Activated naive CD4-positive, alpha-beta T cell treated with anti-CD3 and anti-CD28 coated beads, Interleukin-2, amount 50 U/mL, for 72 hours (primary cell): ENCODE data around the gene METTL4. TPM values are rescaled to one million over a fixed set of nuclear protein-coding genes. Genes with fewer than 3 reads are reported as not detected.

ENCODE experiments used
- ATAC-seq, 2 donors: fragments of 150-1000 bp; cut with Tn5 transposase; 2 replicates each; pipeline ENCODE4 v1.10.0; 2021; ENCODE audit warnings: mild to moderate bottlenecking in 2 of 2, moderate library complexity in 2 of 2
- DNase-seq, 2 donors: peaks; one replicate each; pipeline ENCODE4 v3.0.0; 2021 to 2022; ENCODE audit warnings: low spot score in 2 of 2
- H3K27ac Mint-ChIP-seq, 2 donors: one replicate each; pipeline ENCODE4 v1.8.0; 2022; ENCODE audit warnings: mild to moderate bottlenecking in 2 of 2, mixed read lengths in 2 of 2
- H3K36me3 Mint-ChIP-seq, 2 donors: one replicate each; pipeline ENCODE4 v1.8.0; 2022; ENCODE audit warnings: mixed read lengths in 2 of 2
- H3K9me3 Mint-ChIP-seq, 2 donors: one replicate each; pipeline ENCODE4 v1.8.0; 2022; ENCODE audit warnings: mixed read lengths in 2 of 2
- total RNA-seq, 2 donors: library from RNA; stranded (reverse); gene quantifications; one replicate each; pipeline ENCODE4 v1.2.3, GENCODE V29; 2022

METTL4 gene, protein sequence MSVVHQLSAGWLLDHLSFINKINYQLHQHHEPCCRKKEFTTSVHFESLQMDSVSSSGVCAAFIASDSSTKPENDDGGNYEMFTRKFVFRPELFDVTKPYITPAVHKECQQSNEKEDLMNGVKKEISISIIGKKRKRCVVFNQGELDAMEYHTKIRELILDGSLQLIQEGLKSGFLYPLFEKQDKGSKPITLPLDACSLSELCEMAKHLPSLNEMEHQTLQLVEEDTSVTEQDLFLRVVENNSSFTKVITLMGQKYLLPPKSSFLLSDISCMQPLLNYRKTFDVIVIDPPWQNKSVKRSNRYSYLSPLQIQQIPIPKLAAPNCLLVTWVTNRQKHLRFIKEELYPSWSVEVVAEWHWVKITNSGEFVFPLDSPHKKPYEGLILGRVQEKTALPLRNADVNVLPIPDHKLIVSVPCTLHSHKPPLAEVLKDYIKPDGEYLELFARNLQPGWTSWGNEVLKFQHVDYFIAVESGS
- total RNA-seq: 10 to 100 TPM; 20.3 to 57.4 TPM

DNA sequence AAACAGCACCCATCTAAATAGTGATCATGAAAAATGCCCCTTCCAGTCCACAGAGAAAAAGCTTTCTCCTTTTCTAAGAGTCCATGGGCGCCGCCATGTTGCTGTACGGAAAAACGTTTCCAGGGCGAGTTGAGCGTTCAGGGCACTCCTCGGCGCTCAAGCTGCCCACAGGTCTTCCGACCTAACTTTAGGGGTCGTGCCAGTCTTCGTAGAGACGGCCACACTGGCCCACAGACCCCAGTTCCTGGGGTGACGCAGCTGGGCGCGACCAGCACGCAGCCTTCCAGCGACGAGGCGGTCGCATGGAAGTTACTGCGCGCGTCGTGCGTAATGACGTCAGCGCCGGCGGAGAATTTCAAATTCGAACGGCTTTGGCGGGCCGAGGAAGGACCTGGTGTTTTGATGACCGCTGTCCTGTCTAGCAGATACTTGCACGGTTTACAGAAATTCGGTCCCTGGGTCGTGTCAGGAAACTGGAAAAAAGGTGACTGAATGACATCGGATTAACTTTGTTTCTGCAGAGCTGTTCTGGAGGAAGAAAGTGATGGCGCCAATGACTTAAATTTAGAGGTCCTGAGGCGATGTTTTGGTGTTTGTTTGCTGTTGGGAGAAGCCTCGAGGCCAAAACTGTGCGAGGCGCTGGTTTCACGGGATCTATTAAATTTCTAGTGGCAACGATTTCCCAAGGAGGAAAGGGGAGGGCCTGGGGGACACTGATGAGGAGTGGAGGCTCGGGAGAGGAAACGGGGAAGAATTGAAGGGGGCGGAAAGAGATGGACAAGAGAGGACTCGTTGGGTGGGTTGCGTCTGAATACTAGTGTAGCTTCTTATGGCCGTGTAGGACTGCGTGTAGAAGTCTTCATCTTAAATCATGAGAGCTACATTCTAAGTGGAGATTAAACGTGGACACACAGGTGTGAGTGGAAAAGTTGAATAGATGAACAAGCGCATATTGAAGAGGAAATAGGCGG lies at the start of gene METTL4, which contains the start of gene NDC80:
Gene METTL4 (minus strand): TSS at position 306 of the 971 bp plus-strand sequence. CDS start 4,289 bp downstream, outside the sequence.
Gene NDC80 (plus strand): TSS at position 358 of the 971 bp plus-strand sequence. CDS start 1,429 bp downstream, outside the sequence.
- peak; percentile 79 to 86 for DNase-seq
- no peaks in the 10 kb centered on the region for H3K9me3 Mint-ChIP-seq
- peak within 1 kb of the TSS; percentile 99 to 100 for H3K27ac Mint-ChIP-seq
- peaks cover 31 to 67% of the 10 kb centered on the region in 2 donors for H3K36me3 Mint-ChIP-seq
- peak; percentile 88 to 89 for ATAC-seq

DNA sequence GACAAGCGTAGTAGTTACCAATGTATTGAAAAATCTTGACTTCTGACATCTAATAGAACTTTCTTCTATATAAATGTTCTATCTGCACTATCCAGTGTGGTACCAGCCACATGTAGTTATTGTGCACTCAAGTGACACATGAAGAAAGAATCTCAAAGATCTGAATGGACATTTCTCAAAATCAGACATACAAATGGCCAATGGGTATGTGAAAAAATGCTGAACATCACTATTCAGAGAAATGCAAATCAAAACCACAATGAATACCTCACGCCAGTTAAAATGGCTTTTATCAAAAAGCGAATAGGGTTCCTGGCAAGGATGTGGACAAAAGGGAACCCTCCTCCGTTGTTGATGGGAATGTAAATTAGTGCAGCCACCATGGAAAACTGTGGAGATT lies 46.7 kb upstream of the METTL4 start:
- H3K27ac Mint-ChIP-seq: no peak overlapping the region
- DNase-seq (no peak), ATAC-seq (no peak)
- no peaks in the 10 kb centered on the region for H3K9me3 Mint-ChIP-seq
- H3K36me3 Mint-ChIP-seq: peaks cover 11 to 33% of the 10 kb centered on the region in 2 donors

DNA sequence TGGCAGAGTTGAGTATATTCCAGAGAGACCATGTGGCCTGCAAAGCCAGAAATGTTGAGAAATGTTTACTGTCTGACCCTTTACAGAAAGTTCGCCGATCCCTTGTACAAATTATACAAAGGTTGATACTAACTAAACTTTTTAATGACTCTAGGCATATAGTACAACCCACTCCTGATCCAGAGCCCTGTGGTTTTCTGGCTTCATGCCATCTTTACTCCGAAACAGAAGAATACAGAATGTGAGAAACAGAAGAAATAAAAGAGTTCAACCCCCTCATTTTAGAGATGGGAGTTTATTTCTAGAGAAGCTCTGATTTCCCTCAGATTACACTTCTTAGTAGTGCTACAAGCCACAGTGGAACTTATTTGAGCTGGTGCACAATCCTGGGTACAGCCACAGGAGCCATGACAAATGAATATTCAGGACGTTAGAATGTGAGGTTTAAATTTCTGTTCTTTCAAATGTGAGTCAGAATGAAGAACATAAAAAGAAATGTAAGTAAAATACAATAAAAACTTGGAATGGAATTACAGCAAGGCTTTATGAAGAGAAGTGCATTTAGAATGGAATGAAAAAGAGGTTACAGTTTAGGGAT lies 46.2 kb upstream of the METTL4 start:
- no peak overlapping the region for H3K27ac Mint-ChIP-seq
- no peak for DNase-seq
- peaks cover 11 to 38% of the 10 kb centered on the region in 2 donors for H3K36me3 Mint-ChIP-seq
- H3K9me3 Mint-ChIP-seq: no peaks in the 10 kb centered on the region
- no peak for ATAC-seq

DNA sequence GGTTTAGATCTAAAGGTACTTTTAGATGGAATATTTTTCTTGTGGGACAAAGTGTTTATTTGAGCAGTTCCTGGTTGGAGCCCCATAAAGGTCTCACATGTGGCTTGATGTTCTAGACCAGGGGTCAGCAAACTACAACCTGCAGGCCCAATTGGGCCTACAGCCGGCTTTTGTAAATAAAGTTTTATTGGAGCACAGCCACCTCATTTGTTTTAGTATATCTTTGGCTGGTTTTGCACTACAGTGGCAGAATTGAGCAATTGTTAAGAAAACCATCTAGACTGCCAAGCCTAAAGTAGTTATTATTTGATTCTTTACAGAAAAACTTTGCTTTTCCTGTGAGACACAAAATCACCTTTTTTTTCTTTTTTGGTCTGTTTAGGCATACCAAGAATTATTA lies 41.7 kb upstream of the METTL4 start:
- no peak for ATAC-seq
- H3K27ac Mint-ChIP-seq: no peak overlapping the region

DNA sequence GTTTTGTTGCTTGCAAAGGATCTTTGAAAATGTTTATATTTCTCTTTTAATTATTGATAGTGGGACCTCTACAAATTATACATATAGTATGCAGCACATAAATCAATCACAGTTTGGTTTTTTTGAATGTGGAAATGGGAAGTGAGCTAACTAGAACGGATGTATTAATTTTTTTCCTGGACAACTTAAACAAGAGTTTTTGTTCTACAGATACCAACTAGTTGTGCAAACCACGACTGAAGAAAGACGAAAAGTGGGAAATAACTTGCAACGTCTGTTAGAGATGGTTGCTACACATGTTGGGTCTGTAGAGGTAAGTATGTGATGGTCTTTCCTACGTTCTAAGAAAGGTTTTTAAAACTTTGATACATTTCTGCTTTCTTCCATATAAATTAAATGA lies 39.2 kb upstream of the METTL4 start:
- Mint-ChIP-seq H3K9me3 (no peaks in the 10 kb centered on the region), H3K27ac (no peak overlapping the region), H3K36me3 (peaks cover 11 to 74% of the 10 kb centered on the region in 2 donors)
- ATAC-seq (no peak), DNase-seq (no peak)

More for the DNA sequence above, 41.7 kb upstream of the METTL4 start:
- Mint-ChIP-seq H3K9me3 (no peaks in the 10 kb centered on the region), H3K36me3 (peaks cover 11 to 77% of the 10 kb centered on the region in 2 donors)
- no peak for DNase-seq

DNA sequence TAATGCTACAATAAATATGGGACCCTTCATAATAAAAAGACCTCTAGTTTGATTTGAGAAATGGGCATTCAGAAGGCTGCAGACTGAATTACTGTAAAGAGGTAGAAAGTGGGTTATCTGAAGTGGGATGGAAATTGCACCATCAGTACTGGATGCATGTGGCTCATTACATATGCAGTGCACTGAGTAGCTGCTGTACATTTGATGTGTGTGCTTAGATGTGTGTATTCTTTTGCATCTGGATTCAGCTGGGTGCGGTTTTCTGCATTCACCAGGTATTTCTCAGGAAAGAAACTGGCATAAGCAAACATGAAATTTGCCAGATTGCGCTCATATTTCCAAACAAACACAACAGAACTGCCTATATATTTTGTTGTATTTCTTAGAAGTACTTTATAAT lies 38.3 kb upstream of the METTL4 start:
- ATAC-seq: no peak
- Mint-ChIP-seq H3K9me3 (no peaks in the 10 kb centered on the region), H3K36me3 (peaks cover 2 to 72% of the 10 kb centered on the region in 2 donors), H3K27ac (no peak overlapping the region)
- DNase-seq: no peak

DNA sequence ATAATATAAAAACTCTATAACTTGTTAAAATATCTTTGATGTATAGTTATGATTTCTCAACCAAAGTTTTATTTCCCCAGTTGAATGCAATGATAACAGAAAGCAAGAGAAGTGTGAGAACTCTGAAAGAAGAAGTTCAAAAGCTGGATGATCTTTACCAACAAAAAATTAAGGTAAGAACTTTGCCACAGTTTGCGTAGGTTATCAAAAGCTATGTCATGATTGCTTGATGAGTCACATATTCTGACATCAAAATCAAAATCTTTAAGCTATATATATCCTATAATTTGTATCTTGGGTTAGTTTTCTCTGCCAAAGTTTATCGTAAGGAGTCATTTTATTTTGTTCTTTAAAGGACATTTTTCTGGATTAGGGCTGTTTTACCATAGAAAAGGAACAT lies 35.0 kb upstream of the METTL4 start:
- Mint-ChIP-seq H3K9me3 (no peaks in the 10 kb centered on the region), H3K36me3 (peaks cover 8 to 65% of the 10 kb centered on the region in 2 donors), H3K27ac (no peak overlapping the region)
- DNase-seq (no peak), ATAC-seq (peak in 1 of 2 donors; percentile 16)

DNA sequence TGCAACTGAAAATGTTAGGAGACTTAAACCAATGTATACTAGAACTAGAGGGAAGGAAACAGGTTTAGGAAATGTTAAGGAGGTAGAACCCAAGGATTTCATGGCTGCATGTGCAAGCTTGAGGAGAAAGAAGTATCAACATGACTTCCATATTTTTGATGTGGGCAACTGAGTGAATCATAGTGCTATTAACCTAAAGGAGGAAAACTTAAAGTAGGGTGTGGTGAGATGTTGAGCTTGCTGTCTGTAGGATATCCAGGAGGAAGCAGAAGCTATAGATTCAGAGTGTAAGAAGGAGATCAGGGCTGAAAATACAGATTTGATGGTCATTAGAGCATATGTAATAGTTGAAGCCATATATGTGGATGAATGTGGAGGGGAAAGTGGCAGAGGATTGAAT lies 31.5 kb upstream of the METTL4 start:
- ATAC-seq (peak; percentile 46 to 64), DNase-seq (no peak)
- no peaks in the 10 kb centered on the region for H3K9me3 Mint-ChIP-seq
- no peak overlapping the region for H3K27ac Mint-ChIP-seq
- H3K36me3 Mint-ChIP-seq: peaks cover 14 to 58% of the 10 kb centered on the region in 2 donors

DNA sequence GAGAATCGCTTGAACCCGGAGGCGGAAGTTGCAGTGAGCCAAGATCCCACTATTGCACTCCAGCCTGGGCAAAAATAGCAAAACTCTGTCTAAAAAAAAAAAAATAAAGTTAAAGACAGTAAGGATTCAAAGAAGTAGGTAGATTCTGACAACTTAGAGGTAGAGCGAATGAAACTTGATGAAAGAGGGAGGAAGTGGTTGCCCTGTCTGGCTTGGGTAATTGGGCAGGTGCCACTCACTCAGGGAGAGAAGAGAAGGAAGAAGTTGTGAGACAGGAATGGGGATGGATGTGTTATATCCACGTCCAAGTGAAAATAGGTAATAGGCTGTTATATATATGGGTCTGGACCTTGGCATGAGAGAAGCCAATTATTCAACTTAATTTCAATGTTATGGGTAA lies 26.3 kb upstream of the METTL4 start:
- H3K27ac Mint-ChIP-seq: no peak overlapping the region
- H3K36me3 Mint-ChIP-seq: peaks cover 31 to 72% of the 10 kb centered on the region in 2 donors
- no peak for DNase-seq
- peaks cover 3 to 5% of the 10 kb centered on the region in 2 donors for H3K9me3 Mint-ChIP-seq
- ATAC-seq: no peak

DNA sequence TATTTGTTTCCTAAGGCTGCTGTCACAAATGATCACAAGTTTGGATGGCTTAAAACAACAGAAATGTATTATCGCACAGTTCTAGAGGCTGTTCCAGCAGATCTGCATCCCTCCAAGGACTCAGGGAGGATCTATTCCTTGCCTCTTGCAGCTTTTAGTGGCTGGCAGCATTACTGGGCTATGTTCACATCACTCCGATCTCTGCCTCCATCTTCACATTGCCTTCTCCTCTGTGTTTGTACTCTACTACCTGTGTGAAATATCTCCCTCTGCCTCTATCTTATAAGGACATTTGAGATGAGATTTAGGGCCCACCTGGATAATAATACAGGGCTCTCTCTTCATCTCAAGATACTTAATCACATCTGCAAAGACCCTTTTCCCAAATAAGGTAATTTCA lies 19.0 kb upstream of the METTL4 start:
- Mint-ChIP-seq H3K36me3 (peaks cover 29 to 84% of the 10 kb centered on the region in 2 donors), H3K9me3 (no peaks in the 10 kb centered on the region), H3K27ac (peak overlapping the region; percentile 52 to 66)
- no peak for DNase-seq
- no peak for ATAC-seq

DNA sequence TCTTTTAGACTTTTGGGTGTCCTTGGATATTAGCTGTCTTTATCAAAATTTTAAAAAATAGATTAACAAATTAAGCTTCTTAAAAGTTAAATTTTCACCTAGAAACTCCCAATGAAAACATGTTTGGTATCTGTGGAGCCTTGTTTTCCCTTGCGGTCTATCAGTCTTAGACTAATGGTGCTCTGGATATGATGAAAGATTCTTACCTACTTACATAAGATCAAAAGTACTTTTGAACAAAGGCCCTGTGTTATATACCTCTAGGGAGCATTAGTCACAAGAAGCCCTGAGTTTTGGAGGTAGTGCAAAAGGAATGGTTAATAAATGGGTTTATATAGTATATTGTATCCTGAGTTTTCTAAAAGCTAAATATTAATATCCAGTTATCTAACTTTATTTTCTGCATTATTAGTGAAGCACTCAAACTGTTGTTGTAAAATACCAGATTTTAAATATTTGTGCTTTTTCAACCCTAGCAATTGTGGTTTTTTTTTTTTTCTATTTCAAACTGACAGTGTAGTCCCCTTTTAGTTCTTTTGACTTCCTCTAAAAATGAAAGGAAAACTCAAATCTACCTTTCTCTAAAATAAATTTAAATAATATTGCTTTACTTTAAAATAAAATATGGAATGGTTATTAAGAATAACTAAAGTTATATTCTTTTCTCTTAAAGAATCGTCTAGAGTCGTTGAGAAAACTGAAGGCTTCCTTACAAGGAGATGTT lies 18.2 kb upstream of the METTL4 start:
- H3K27ac Mint-ChIP-seq: peak overlapping the region in 1 of 2 donors; percentile 72
- no peaks in the 10 kb centered on the region for H3K9me3 Mint-ChIP-seq
- DNase-seq (no peak), ATAC-seq (peak; percentile 69 to 76)
- H3K36me3 Mint-ChIP-seq: peaks cover 24 to 83% of the 10 kb centered on the region in 2 donors

DNA sequence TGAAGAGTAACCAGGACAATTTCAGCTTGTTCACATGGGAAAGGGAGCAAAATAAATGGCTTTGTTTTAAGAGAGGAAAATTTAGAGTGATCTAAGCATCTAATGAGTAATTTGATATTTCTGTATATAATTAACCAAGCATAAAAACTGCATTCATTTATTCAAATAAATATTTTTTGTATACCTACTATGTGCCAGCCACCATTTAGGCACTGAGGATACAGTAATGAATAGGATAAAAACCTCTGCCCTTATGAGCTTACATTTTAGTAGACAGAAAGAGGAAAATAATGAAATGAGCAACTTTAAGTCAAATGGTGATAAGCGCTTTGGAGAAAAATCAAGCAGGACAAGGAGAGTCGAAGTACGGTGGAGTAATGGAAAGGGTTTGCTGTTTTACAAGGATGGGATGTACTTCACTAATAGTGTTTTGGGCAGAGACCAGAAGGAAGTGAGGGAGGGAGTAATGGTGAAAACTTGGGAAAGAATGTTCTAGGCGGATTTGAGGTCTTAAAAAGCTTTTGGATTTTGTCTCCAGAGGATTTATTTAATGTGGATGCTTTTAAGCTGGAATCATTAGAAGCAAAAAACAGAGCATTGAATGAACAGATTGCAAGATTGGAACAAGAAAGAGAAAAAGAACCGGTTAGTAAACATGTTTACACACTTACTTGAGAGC lies 17.5 kb upstream of the METTL4 start:
- Mint-ChIP-seq H3K27ac (peak overlapping the region; percentile 57 to 72), H3K36me3 (peaks cover 18 to 77% of the 10 kb centered on the region in 2 donors), H3K9me3 (no peaks in the 10 kb centered on the region)
- DNase-seq (no peak), ATAC-seq (no peak)

DNA sequence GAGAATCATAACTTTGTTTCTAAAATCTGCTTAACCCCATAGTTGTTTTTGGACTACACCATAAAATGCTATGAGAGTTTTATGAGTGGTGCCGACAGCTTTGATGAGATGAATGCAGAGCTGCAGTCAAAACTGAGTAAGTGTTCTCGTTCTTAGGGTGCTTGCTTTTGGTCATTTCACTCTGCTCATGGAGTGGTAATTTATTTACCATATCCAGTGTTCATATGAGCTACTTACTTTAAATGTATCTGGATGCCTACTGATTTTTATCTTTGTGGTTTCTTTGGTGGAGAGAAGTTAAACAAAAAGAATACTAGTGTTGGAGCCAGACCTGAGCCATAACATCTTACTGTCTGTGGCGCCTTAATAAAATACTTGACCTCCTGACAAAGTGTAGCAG lies 16.5 kb upstream of the METTL4 start:
- Mint-ChIP-seq H3K36me3 (peaks cover 18 to 77% of the 10 kb centered on the region in 2 donors), H3K9me3 (no peaks in the 10 kb centered on the region), H3K27ac (peak overlapping the region in 1 of 2 donors; percentile 3)
- ATAC-seq (peak; percentile 33 to 68), DNase-seq (no peak)

DNA sequence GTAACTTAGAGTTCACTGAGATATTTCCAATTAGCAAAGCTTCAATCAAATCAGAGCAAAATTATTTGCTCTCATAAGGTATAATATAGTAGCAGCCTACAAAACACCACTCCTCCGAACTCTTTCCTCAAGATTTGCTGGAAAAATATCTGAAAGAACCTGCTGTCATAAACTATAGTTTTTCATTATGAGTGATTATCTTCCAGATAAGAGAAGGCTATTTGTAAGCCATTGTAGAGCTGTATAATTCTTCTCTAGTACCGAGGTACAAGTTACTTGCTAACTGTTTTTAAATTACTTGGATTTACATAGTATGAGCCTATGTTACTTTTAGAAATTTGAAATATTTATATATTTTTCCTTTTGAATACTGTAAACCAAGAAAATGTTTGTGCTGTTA lies 2.1 kb upstream of the METTL4 start:
- no peak for DNase-seq
- no peak for ATAC-seq
- Mint-ChIP-seq H3K36me3 (peaks cover 38 to 68% of the 10 kb centered on the region in 2 donors), H3K27ac (peak overlapping the region; percentile 69 to 99), H3K9me3 (no peaks in the 10 kb centered on the region)

DNA sequence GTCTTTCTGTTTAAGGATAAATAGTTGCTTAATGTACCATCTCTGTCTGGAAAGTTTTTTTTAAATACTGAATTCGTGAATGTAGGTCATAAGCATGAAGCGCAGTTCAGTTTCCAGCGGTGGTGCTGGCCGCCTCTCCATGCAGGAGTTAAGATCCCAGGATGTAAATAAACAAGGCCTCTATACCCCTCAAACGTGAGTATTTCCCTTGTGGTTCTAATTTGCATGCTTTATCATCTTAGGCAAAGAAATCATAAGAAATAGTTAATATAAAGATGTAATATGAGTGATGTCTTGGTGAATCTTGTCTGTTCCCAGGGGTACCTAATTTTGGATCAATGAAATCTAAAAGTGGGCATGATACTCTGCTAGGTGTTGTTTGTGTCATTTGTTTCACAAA lies 1.6 kb upstream of the METTL4 start:
- DNase-seq: no peak
- Mint-ChIP-seq H3K9me3 (no peaks in the 10 kb centered on the region), H3K36me3 (peaks cover 33 to 66% of the 10 kb centered on the region in 2 donors), H3K27ac (peak overlapping the region; percentile 4 to 99)
- no peak for ATAC-seq
